Mammary epithelial cell (primary cell): Measurements from ENCODE around the gene WHAMM.

Experiments used
- EZH2 ChIP-seq: IDR thresholded peaks from 2 replicates; pipeline ENCODE4 v1.6.1; 2012; ENCODE audit warnings: low read length, inconsistent platforms, borderline replicate concordance
- TF ChIP-seq, protein P1 (sequence below), 2 donors: IDR thresholded peaks in 1 of 2; conservative IDR thresholded peaks in 1 of 2; 2 replicates each; pipeline ENCODE4 v1.5.1; 2011 to 2012; ENCODE audit warnings: inconsistent platforms in 2 of 2, low read length in 2 of 2, mild to moderate bottlenecking in 2 of 2, control low read depth in 1 of 2, low read depth in 1 of 2; ENCODE audit not compliant: insufficient read depth in 1 of 2; ENCODE audit errors: extremely low read depth in 1 of 2

DNA sequence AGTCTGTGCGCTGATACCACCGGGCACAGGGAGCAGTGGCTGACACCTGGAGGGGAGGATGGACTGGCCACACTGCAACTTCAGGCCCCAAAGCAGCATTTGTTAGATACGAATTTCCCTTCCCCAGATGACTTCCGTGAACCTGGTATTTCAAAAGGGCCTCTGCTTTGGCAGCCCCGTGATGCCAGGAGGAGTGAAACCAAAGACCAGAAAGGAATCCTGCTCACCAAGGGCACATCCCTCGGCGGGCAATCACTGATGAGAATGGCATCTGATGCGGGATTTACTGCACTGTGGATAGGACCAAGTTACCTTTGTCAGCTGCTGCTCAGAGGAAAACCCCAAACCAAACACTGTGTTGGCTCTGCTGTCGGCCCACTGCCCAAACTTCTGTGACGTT is 65.5 kb downstream of the WHAMM start:
- TF ChIP-seq, protein P1, sequence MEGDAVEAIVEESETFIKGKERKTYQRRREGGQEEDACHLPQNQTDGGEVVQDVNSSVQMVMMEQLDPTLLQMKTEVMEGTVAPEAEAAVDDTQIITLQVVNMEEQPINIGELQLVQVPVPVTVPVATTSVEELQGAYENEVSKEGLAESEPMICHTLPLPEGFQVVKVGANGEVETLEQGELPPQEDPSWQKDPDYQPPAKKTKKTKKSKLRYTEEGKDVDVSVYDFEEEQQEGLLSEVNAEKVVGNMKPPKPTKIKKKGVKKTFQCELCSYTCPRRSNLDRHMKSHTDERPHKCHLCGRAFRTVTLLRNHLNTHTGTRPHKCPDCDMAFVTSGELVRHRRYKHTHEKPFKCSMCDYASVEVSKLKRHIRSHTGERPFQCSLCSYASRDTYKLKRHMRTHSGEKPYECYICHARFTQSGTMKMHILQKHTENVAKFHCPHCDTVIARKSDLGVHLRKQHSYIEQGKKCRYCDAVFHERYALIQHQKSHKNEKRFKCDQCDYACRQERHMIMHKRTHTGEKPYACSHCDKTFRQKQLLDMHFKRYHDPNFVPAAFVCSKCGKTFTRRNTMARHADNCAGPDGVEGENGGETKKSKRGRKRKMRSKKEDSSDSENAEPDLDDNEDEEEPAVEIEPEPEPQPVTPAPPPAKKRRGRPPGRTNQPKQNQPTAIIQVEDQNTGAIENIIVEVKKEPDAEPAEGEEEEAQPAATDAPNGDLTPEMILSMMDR (conservative IDR thresholded peaks at IDR 0.05 in 1 of 2, IDR thresholded peaks at IDR 0.05 in 1 of 2; ENCODE audit: extremely low read depth in 1 of 2, insufficient read depth in 1 of 2, low read depth in 1 of 2, low read length in 2 of 2), result no peak
- TF ChIP-seq EZH2, result no peak
